Pulmonary artery endothelial cell (primary cell): ENCODE measurements around the gene FZD8. TPM values are rescaled to one million over a fixed set of nuclear protein-coding genes. Genes with fewer than 3 reads are reported as not detected.

Experiments
- DNase-seq: peaks from one replicate; pipeline ENCODE4 v3.0.0-alpha.2; 2011; ENCODE audit warnings: low read depth, low spot score
- total RNA-seq: library from RNA; depleted of rRNA; stranded (reverse); fragments of >200 nt; gene quantifications from 2 replicates; pipeline ENCODE4 v1.2.3, GENCODE V29; 2014

The FZD8 gene
- total RNA-seq, 1 donor from 2014 or later = 45.4 TPM

GRCh38 chr10:35641676-35642034 is 441 bp downstream of the FZD8 start:
- DNase-seq = no peak

- peak; percentile 47 for DNase-seq
These were observed 983 bp downstream of the FZD8 start for GRCh38 chr10:35640951-35641675.

DNA sequence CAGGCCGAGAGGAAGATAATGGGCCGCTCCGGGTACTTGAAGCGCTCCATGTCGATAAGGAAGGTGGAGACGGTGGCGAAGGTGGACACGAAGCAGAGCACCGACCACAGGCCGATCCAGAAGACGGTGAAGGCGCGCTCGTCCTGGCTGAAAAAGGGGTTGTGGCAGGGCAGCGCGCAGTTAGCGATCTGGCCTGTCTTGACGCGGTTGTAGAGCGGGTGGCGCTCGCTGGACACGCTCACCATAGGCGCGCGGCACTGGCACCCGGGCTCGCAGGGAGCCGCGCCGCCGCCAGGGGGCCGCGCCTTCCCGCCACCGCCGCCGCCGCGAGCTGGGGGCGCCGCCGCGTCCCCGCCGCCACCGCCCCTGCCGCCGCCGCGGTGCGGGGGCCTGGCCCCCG is 1.6 kb downstream of the FZD8 start:
- DNase-seq = no peak

GRCh38 chr10:35639728-35640401 is 2.2 kb downstream of the FZD8 start:
- DNase-seq = no peak

DNA sequence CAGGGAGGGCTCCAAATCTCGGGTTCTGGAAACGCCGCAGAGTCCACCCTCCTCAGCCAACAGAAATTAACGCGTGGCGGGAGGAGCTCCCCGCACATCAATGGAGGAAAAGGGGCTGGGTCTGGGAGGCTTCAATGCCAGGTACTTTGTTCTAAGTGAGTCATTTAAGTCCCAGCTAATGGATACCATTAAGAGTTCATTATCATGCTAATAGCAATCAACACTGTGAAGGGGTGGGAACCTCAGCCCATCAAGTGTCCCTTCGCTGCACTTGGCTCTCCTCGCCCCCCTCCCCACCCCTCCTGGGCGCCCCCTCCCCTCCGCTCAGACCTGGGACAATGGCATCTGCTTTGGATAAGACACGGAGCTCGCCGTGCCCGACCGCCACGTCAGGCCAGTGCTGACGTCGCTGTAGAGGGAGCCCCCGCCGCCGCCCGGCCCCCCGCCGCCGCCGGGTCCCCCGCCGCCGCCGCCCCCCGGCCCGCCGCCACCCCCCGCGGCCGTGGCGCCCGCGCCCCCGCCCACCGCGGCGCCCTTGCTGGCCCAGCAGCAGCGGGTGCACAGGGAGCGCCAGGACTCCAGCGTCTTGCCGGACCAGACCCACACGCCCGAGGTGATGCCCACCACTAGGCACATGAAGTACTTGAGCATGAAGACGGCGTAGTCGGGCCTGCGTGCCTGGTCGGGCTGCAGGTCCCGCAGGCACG is 2.9 kb downstream of the FZD8 start:
- no peak for DNase-seq

GRCh38 chr10:35638101-35638500 is 4.0 kb downstream of the FZD8 start:
- DNase-seq = no peak

DNA sequence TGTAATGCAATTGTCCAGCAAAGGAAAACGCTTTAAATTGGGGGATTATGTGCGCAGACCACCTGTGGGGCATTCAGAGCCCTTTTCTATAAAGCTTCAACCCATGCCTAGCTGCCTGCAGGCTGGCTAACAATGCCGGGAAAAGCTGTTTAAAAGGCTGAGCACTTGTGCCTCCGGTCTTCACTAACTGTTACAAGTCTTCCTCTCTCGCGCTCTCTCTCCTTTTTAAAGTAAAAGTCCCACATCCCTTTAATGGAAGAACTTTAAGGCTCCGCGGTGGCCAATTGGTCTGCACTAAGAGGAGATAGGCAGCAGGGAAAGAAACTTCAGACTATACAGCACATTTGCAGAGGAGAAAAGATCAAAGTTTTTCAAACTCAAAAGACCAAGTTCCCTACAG is 4.6 kb downstream of the FZD8 start:
- DNase-seq = no peak

DNA sequence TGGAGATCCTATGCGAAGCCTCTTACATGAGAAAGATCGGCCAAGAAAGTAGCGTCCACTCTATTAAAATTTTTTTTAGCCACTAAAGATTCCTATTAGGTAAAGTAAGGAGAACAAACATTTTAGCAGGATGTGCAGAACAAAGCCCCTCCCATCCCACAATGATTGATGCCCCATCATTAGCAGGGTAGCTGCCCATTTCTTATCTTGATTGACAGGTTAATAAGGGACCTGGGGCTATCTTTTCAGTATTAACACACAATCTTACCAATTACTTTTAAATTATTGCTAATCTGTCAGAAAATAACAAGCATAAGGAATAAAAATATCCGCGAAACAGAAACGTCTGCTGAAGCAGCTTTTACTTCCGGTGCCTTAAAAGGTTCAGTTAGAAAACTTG is 5.1 kb downstream of the FZD8 start:
- DNase-seq = no peak

- DNase-seq = no peak
These were observed 6.5 kb downstream of the FZD8 start for GRCh38 chr10:35635576-35635975.

- DNase-seq = no peak
These were observed 8.8 kb downstream of the FZD8 start for GRCh38 chr10:35633006-35633980.

GRCh38 chr10:35632027-35632426 is 10.1 kb downstream of the FZD8 start:
- no peak for DNase-seq

DNA sequence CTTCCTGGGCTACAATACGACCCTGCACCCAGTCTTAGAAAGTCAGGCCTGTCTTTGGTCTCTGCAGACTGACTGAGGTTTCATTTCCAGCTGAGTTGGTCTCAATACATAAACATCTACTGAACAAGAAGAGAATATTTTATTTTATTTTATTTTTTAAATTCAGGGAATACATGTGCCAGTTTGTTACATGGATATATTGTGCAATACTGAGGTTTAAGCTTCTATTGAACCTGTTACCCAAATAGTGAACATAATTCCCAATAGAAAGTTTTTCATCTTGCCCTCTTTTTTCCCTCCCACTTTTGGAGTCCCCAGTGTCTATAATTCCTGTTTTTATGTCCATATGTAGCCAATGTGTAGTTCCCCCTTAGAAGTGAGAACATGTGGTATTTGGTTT is 10.7 kb downstream of the FZD8 start:
- DNase-seq = no peak

- DNase-seq = no peak
These were observed 15.1 kb downstream of the FZD8 start for GRCh38 chr10:35626971-35627507.

DNA sequence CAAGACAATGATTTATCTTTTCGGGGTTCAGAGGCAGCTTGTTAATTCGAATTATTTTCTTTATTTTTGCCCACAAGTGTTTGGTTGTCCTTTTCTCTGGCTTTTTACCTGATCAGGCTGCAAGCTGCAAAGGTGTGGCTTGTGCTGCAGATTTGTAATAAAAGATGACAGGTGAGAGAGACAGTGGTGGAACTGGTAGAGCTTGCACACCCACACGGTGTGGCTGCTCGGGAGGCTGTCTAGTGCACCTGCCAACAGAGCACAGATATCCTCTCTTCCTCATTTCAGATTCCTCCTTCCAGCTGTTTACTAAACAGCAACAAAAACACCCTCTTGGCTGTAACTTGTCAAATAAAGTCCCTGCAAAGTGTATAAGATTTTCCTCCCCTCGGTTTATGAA is 27.8 kb downstream of the FZD8 start:
- no peak for DNase-seq

DNA sequence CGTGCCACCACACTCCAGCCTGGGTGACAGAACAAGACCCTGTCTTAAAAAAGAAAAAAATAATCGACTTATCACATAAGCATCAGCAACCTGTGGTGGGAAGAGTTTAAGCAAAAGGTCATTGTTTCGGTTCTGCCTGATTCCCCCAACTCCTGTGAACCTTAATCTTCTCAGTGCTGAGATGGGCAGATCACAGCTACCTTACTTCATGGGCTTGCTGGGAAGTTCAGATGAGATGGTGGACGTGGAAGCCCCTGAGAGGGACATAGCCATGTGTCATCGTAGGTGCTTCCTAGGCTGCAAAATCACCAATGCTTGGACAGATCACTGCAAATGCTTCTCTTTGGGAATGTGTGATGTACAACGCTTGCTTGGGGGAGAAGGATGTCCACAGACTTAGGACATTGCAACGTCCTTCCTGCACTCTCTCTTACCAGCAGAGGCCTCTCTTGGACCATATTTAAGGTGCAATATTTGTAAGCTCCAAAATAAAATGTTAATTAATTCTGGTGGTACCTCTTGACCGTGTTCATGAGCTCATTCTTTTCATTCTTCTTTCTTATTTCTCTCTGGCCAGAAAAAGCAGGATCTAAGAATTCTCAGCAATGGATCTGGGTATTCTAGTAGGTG is 28.4 kb downstream of the FZD8 start:
- no peak for DNase-seq

DNA sequence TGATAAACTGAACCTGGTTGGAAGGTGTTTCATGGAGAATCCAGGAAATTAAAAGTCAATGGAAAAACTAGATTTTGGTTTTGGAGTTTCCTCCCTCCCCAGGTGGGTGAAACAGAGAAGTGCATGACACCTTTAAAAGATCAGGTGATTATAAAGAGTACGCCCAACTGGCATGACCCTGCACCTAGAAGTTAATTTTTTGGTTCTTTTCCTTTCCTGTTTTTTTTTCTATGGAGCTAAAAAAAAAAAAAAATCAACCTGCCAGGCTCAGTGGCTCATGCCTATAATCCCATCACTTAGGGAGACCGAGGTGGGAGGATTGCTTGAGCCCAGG is 29.0 kb downstream of the FZD8 start:
- no peak for DNase-seq

DNA sequence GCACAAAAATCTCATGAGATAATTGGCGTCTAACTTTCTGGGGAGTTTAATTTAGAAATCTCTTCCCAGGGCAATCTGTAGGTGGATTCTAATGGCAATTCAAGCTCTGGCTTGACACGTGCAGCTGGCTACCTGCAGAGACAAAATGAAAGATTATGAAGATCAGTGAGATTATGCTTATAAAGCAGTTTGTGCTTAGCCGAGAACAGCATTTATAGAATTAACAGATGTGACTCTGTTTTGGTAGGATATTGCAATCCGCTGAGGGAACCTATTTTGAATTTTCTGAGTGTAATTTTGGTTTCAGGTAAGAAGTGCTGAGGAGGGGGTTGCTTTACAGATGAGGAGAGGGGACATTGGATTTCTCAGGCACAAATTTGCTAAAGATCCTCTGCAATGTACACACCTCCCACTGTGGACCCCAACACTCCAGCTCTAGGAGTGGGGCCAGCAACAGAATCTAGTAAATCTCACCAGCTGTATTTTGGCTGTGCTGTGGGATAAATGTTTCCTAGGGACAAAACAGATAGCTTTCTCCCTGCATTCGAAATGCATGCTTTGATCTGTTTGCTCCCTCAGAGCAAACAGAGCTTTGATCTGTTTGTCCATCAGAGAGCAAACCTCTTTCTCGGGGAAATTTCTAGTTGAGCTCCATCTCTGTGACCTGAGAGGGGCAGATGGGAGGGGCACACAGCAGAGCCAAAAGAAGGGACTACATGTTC is 29.6 kb downstream of the FZD8 start:
- DNase-seq = no peak

- DNase-seq = no peak
These were observed 30.3 kb downstream of the FZD8 start for GRCh38 chr10:35611750-35612149.

DNA sequence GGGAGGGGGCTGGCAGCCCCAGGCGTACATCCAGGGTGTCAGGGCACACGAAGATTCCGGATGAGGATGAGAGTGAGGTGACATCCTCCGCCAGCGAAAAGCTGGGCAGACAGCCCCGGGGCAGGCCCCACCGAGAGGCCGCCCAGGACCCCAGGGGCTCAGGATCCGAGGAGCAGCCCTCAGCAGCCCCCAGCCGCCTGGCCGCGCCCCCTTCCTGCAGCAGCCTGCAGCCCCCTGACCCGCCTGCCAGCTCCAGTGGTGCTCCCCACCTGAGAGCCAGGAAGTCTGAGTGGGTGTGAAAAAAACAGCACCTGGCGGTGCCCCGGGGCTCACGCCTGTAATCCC is 33.8 kb downstream of the FZD8 start:
- DNase-seq = no peak
